Transverse colon (tissue), 4 donors: ENCODE data around the gene SMCO3. TPM values are rescaled to one million over a fixed set of nuclear protein-coding genes. Genes with fewer than 3 reads are reported as not detected.

Experiments
- DNase-seq: peaks from one replicate; pipeline ENCODE4 v3.0.0-alpha.2; 2019
- H3K27ac ChIP-seq, 4 donors: fragments of 200-600 bp; sonication (generic); 2 replicates each; pipeline ENCODE4 v1.5.1; 2016 to 2018; ENCODE audit warnings: inconsistent platforms in 4 of 4
- H3K27me3 ChIP-seq: fragments of 200-600 bp; sonication (generic); 2 replicates; pipeline ENCODE4 v1.5.1; 2017; ENCODE audit warnings: inconsistent platforms
- H3K36me3 ChIP-seq, 4 donors: fragments of 200-600 bp; sonication (generic); 2 replicates each; pipeline ENCODE4 v1.5.1; 2017 to 2019; ENCODE audit warnings: inconsistent platforms in 4 of 4
- H3K4me1 ChIP-seq, 4 donors: fragments of 200-600 bp; sonication (generic); 2 replicates each; pipeline ENCODE4 v1.5.1; 2017 to 2020; ENCODE audit warnings: inconsistent platforms in 4 of 4
- H3K4me3 ChIP-seq, 4 donors: fragments of 200-600 bp; sonication (generic); 1 replicate in 1 of 4; 2 replicates in 3 of 4; pipeline versions ENCODE4 v1.5.1 to v1.6.1; 2017 to 2019; ENCODE audit warnings: inconsistent platforms in 4 of 4
- H3K9me3 ChIP-seq, 2 donors: fragments of 200-600 bp; sonication (generic); 2 replicates each; pipeline ENCODE4 v1.5.1; 2017 to 2019; ENCODE audit warnings: inconsistent platforms in 2 of 2
- EP300 ChIP-seq: sonication (generic); formaldehyde crosslinking; IDR thresholded peaks from one replicate; pipeline ENCODE4 v1.6.1; 2017; ENCODE audit warnings: antibody characterized with exemption, low read depth
- POLR2A ChIP-seq: fragments of 450-650 bp; IDR thresholded peaks from one replicate; pipeline ENCODE4 v1.6.1; 2016; ENCODE audit warnings: antibody characterized with exemption, mild to moderate bottlenecking, moderate library complexity
- POLR2AphosphoS5 ChIP-seq, 3 donors: sonication (generic); formaldehyde crosslinking; IDR thresholded peaks; one replicate each; pipeline ENCODE4 v1.6.1; 2016; ENCODE audit warnings: antibody characterized with exemption in 3 of 3
- WGBS, 2 donors: methylation state at CpG; one replicate each; pipeline ENCODE4 v1.1.5; 2018; ENCODE audit warnings: low coverage in 1 of 2; 5-methylcytosine and 5-hydroxymethylcytosine counted together
- in situ Hi-C, 4 donors: fragments of 200-750 bp; cut with MboI; loops; one replicate each; pipeline versions ENCODE4 v1.15.0 to v1.15.1; 2017; ENCODE audit warnings: low sequenced_read_pairs in 3 of 4, low pct_ligation_motif_present in 1 of 4, low pct_unique_long_range_greater_than_20kb in 1 of 4
- intact Hi-C: fragments of 100-400 bp; cut with DNase I; formaldehyde crosslinking; loops from one replicate; pipeline ENCODE4 v1.15.1; 2023; ENCODE audit warnings: low total_unique reads
- total RNA-seq, 4 donors: library from RNA; depleted of rRNA; stranded (reverse); fragments of >200 nt; gene quantifications; one replicate each; pipeline ENCODE4 v1.1.0, GENCODE V29; 2016
- TF ChIP-seq, protein P1 (sequence below), 5 experiments: fragments of 200-600 bp in 3 of 5; fragments of 450-650 bp in 2 of 5; sonication (generic) in 3 of 5; IDR thresholded peaks; 1 replicate in 2 of 5; 2 replicates in 3 of 5; pipeline ENCODE4 v1.5.1; 2016 to 2017; ENCODE audit warnings: antibody characterized with exemption in 5 of 5, inconsistent platforms in 3 of 5, mild to moderate bottlenecking in 2 of 5, moderate library complexity in 1 of 5

SMCO3 gene
- total RNA-seq, 4 donors from 2014 or later = not detected

DNA sequence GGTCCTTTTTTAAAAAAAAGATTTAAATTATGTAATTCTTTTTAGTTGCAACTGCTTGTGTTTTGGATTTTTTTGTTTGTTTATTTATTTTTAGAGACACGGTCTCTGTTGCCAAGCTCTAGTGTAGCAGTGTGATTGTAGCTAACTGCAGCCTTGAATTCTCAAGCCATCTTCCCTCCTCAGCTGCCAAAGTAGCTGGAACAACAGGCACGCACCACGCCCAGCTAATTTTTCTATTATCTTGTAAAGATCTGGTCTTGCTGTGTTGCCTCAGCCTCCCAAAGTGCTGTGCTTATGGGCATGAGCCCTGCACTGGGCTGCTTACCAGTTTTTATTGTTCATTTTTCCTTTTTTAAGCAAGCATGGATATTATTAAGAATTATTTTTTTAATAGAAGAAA is 40.0 kb upstream of the SMCO3 start:
- no peaks in the 10 kb centered on the region for H3K9me3 ChIP-seq
- no peak overlapping the region for H3K27ac ChIP-seq
- no peak for DNase-seq
- TF ChIP-seq EP300 (no peak), POLR2A (no peak), POLR2AphosphoS5 (IDR thresholded peaks at IDR 0.05) (no peak)
- TF ChIP-seq, protein P1, sequence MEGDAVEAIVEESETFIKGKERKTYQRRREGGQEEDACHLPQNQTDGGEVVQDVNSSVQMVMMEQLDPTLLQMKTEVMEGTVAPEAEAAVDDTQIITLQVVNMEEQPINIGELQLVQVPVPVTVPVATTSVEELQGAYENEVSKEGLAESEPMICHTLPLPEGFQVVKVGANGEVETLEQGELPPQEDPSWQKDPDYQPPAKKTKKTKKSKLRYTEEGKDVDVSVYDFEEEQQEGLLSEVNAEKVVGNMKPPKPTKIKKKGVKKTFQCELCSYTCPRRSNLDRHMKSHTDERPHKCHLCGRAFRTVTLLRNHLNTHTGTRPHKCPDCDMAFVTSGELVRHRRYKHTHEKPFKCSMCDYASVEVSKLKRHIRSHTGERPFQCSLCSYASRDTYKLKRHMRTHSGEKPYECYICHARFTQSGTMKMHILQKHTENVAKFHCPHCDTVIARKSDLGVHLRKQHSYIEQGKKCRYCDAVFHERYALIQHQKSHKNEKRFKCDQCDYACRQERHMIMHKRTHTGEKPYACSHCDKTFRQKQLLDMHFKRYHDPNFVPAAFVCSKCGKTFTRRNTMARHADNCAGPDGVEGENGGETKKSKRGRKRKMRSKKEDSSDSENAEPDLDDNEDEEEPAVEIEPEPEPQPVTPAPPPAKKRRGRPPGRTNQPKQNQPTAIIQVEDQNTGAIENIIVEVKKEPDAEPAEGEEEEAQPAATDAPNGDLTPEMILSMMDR (IDR thresholded peaks at IDR 0.05) = no peak
- intact Hi-C loops (loop anchor here (5.0 kb wide), 1 partner anchor 133 kb away; no protein-coding TSS in a partner anchor), in situ Hi-C loops (no loop called here)
- WGBS, 2 donors = 64 to 71% methylated on average over 3 of the region's 3 CpGs
- H3K36me3 ChIP-seq = no peaks in the 10 kb centered on the region
- peaks cover 0 to 4% (median 0%) of the 10 kb centered on the region in 4 donors for H3K4me1 ChIP-seq
- no peak overlapping the region for H3K4me3 ChIP-seq
- no peaks in the 10 kb centered on the region for H3K27me3 ChIP-seq

DNA sequence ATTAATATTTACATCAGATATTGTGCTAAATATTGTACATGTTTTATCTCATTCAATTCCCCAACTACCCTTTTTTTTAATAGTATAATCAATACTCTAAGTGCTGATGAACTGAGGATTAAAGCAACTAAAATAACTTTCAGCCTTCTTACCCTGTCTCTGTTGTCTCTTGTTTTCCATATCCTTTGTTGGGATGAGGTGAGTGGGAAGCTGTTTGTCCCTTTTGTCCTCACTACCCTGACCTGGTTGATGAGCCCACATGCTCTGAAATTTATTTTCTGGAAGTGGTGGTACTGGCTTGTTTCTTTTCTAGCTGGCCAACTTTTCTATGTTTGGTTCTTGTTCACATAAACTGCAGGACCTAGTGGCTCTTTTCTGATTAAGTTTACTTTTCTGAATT is 38.9 kb upstream of the SMCO3 start:
- intact Hi-C loops = loop anchor here (5.0 kb wide), 1 partner anchor 134 kb away; no protein-coding TSS in a partner anchor
- TF ChIP-seq POLR2AphosphoS5 (IDR thresholded peaks at IDR 0.05) (no peak), POLR2A (no peak), EP300 (no peak)
- TF ChIP-seq, protein P1 (IDR thresholded peaks at IDR 0.05) = no peak

DNA sequence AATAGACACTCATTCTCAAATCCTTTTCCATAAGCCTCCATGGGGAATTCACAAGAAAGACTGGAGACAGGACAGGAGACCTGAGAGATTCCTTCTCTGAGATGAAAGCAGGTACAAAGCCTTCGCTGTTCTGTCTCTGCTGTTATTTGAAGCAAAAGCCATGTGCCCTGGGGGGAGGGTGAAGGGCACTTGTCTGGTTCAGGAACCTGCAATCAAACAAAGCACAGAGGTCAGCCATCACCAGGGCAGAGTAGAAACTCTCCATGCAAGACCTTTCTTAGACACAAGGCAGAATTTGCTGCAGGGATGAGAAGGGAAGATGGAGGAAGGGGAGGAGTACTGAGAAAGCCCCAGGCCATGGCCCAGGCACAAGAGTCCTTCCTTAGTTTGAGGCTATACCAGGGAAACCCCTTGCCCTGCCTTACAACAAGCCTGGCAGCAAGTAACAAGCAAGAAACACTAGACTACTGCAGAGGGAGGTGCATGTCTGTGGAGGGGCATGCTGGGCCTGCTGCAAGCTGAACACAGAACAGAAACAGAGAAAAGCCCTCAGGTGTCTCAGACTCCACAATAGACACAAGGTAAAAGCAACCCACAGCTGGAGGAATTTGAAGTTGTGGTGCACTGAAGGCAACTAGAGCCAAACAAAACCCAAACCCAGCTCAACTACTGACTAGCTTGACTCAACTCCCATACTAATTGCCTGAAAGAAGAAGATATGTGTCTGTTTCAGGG is 37.1 kb upstream of the SMCO3 start:
- H3K9me3 ChIP-seq = no peaks in the 10 kb centered on the region
- no peak overlapping the region for H3K27ac ChIP-seq
- H3K4me1 ChIP-seq = peaks cover 0 to 15% (median 6%) of the 10 kb centered on the region in 4 donors

More for the DNA sequence above, 38.9 kb upstream of the SMCO3 start:
- Histone ChIP-seq H3K27me3 (no peaks in the 10 kb centered on the region), H3K4me3 (no peak overlapping the region), H3K36me3 (no peaks in the 10 kb centered on the region), H3K4me1 (peaks cover 0 to 4% (median 0%) of the 10 kb centered on the region in 4 donors), H3K9me3 (no peaks in the 10 kb centered on the region), H3K27ac (no peak overlapping the region)
- in situ Hi-C loops = no loop called here
- DNase-seq = no peak

DNA sequence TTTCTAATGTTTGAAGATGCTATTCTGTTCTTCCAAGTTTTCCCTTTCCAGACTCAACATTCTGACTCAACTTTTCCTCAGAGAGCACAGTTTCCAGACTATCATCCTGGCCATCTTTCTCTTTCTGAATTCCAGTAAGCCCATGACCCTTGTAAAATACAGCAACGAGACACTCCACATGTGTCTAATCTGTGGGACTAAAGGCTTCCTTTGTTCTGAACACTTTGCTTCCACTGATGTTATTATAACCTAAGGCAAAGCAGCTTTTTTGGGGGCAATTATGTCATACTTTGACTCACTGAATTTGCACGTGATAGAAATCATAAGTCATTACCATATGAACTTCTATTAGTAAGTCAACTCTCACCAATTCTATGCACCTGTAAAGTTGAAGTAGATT is 35.7 kb upstream of the SMCO3 start:
- Histone ChIP-seq H3K4me1 (peaks cover 0 to 20% (median 10%) of the 10 kb centered on the region in 4 donors), H3K4me3 (no peak overlapping the region), H3K9me3 (no peaks in the 10 kb centered on the region), H3K36me3 (no peaks in the 10 kb centered on the region), H3K27me3 (no peaks in the 10 kb centered on the region), H3K27ac (no peak overlapping the region)
- TF ChIP-seq EP300 (no peak), POLR2AphosphoS5 (IDR thresholded peaks at IDR 0.05) (peak in 2 of 3 donors; percentile 10 to 44)
- in situ Hi-C loops (loop anchor here (5.0 to 25.0 kb wide), 4 partner anchors 148 to 663 kb away; partner anchors contain the start of gene RERG (in 2 of the 4)), intact Hi-C loops (loop anchor here (5.0 to 10.0 kb wide), 3 partner anchors 138 to 295 kb away; no protein-coding TSS in a partner anchor)
- DNase-seq = no peak
- WGBS, 2 donors = 66 to 71% methylated on average over 1 to 2 of the region's 2 CpGs

More for the DNA sequence above, 37.1 kb upstream of the SMCO3 start:
- WGBS, 2 donors = 0 to 100% methylated on average over 1 of the region's 1 CpG
- in situ Hi-C loops = no loop called here
- Histone ChIP-seq H3K27me3 (no peaks in the 10 kb centered on the region), H3K4me3 (no peak overlapping the region), H3K36me3 (no peaks in the 10 kb centered on the region)
- intact Hi-C loops = loop anchor here (5.0 kb wide), 1 partner anchor 136 kb away; no protein-coding TSS in a partner anchor
- no peak for TF ChIP-seq POLR2A
- TF ChIP-seq POLR2AphosphoS5 (IDR thresholded peaks at IDR 0.05) = no peak
- no peak for DNase-seq

DNA sequence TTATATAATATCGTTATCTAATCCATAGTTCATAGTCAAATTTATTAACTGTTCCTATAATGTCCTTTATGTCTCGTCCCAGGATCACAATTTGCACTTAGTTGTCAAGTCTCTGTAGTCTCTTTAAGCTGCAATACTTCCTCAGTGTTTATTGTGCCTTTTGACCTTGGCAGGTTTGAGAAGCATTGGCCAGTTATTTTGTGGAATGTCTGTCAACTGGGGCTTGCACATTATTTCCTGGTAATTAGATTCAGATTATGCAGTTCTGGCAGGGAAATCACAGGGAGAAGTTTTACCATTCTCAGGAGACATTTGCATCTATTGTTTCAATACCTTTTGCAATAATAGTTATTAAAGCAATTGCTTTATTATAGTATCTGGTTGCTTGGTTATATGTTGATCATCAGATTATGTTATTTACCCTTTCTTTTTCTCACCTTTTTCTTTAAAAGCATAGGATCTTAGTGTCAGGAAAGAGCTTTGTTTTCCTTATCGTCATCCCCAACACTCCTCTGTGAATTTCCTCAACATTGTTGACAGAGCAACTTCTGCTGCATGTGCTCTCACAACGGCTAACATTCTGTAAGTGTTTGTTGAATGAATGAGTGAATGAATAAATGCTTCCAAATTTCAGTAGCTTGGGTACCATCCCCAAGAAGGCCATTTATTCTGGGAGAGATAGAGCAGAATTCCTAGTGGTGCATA is 33.0 kb upstream of the SMCO3 start:
- Histone ChIP-seq H3K27me3 (no peaks in the 10 kb centered on the region), H3K9me3 (no peaks in the 10 kb centered on the region), H3K4me1 (peaks cover 5 to 37% (median 20%) of the 10 kb centered on the region in 4 donors), H3K27ac (peak overlapping the region in 1 of 4 donors; percentile 22), H3K36me3 (no peaks in the 10 kb centered on the region), H3K4me3 (no peak overlapping the region)
- in situ Hi-C loops (loop anchor here (5.0 to 25.0 kb wide), 4 partner anchors 150 to 665 kb away; partner anchors contain the start of gene RERG (in 2 of the 4)), intact Hi-C loops (loop anchor here (5.0 to 10.0 kb wide), 2 partner anchors 150 to 298 kb away; no protein-coding TSS in a partner anchor)
- WGBS, 2 donors = 65 to 75% methylated on average over 4 of the region's 4 CpGs
- DNase-seq = no peak
- TF ChIP-seq, protein P1 (IDR thresholded peaks at IDR 0.05) = no peak
- TF ChIP-seq POLR2A = no peak
- no peak for TF ChIP-seq POLR2AphosphoS5 (IDR thresholded peaks at IDR 0.05)
- TF ChIP-seq EP300 = no peak
